CD4-positive, alpha-beta T cell treated with Interleukin-4 for 1 hour (primary cell): ENCODE measurements around the gene TCP10L.
"Not testable (repeated sequence)": the region's sequence is repeated elsewhere in the genome, so short reads cannot be mapped to it uniquely, and the experiment has no call there.

Source experiments
- DNase-seq, 2 donors: peaks; one replicate each; pipeline ENCODE4 v3.0.0-alpha.2; 2020 to 2022

The TCP10L gene

GRCh38 chr21:32585042-32585710 is at the start of gene TCP10L:
Gene TCP10L (minus strand): TSS chr21:32585523. CDS start chr21:32584304, 1,219 bp downstream.
- DNase-seq, result no peak

GRCh38 chr21:32626621-32627196 is 41.4 kb upstream of the TCP10L start:
- DNase-seq, result no peak

- not testable (repeated sequence) for DNase-seq
Measured at GRCh38 chr21:32618218-32618617, 32.9 kb upstream of the TCP10L start.

- DNase-seq, result no peak
Measured at GRCh38 chr21:32613436-32614043, 28.2 kb upstream of the TCP10L start.

GRCh38 chr21:32612999-32613337 is 27.6 kb upstream of the TCP10L start:
- no peak for DNase-seq

GRCh38 chr21:32612075-32612998 is 27.0 kb upstream of the TCP10L start, which contains the start of gene CFAP298:
Gene CFAP298 (minus strand): TSS chr21:32612377. CDS start chr21:32612243, 134 bp downstream.
- DNase-seq, result peak; percentile 93

- peak; percentile 14 to 23 for DNase-seq
Measured at GRCh38 chr21:32611471-32611997, 26.2 kb upstream of the TCP10L start.

GRCh38 chr21:32610940-32611339 is 25.6 kb upstream of the TCP10L start:
- DNase-seq, result not testable (repeated sequence)

- no peak for DNase-seq
Measured at GRCh38 chr21:32608851-32609250, 23.5 kb upstream of the TCP10L start.

- no peak for DNase-seq
Measured at GRCh38 chr21:32605469-32605868, 20.1 kb upstream of the TCP10L start.

- no peak for DNase-seq
Measured at GRCh38 chr21:32604464-32604863, 19.1 kb upstream of the TCP10L start.

- no peak for DNase-seq
Measured at GRCh38 chr21:32603131-32603530, 17.8 kb upstream of the TCP10L start.

- DNase-seq, result no peak
Measured at GRCh38 chr21:32602099-32602498, 16.8 kb upstream of the TCP10L start.

GRCh38 chr21:32599526-32599925 is 14.2 kb upstream of the TCP10L start:
- no peak for DNase-seq

- DNase-seq, result no peak
Measured at GRCh38 chr21:32599091-32599490, 13.8 kb upstream of the TCP10L start.

GRCh38 chr21:32597205-32597604 is 11.9 kb upstream of the TCP10L start:
- DNase-seq, result no peak

- no peak for DNase-seq
Measured at GRCh38 chr21:32595431-32595830, 10.1 kb upstream of the TCP10L start.

GRCh38 chr21:32593690-32594089 is 8.4 kb upstream of the TCP10L start:
- no peak for DNase-seq

GRCh38 chr21:32592929-32593502 is 7.7 kb upstream of the TCP10L start:
- no peak for DNase-seq

- DNase-seq, result no peak
Measured at GRCh38 chr21:32590130-32590529, 4.8 kb upstream of the TCP10L start.

GRCh38 chr21:32587651-32588050 is 2.3 kb upstream of the TCP10L start:
- no peak for DNase-seq

GRCh38 chr21:32587120-32587519 is 1.8 kb upstream of the TCP10L start:
- DNase-seq, result no peak

GRCh38 chr21:32585970-32586369 is 647 bp upstream of the TCP10L start:
- DNase-seq, result no peak
